Progenitor cell of endocrine pancreas (in vitro differentiated cells): ENCODE results near the gene IRGC. TPM values are rescaled to one million over a fixed set of nuclear protein-coding genes. Genes with fewer than 3 reads are reported as not detected.

ENCODE experiments used
- DNase-seq: peaks from one replicate; pipeline ENCODE4 v3.0.0; 2021; ENCODE audit warnings: low spot score; ENCODE audit not compliant: unreplicated experiment
- H3K27ac Mint-ChIP-seq: 2 replicates; pipeline ENCODE4 v1.8.0; 2021; ENCODE audit warnings: mild to moderate bottlenecking, moderate library complexity, mixed read lengths
- H3K27me3 Mint-ChIP-seq: 2 replicates; pipeline ENCODE4 v1.8.0; 2021; ENCODE audit warnings: mixed read lengths
- H3K36me3 Mint-ChIP-seq: 2 replicates; pipeline ENCODE4 v1.8.0; 2022; ENCODE audit warnings: mixed read lengths; ENCODE audit not compliant: insufficient read depth
- H3K4me1 Mint-ChIP-seq: 2 replicates; pipeline ENCODE4 v1.8.0; 2021; ENCODE audit warnings: low read depth, mixed read lengths
- H3K4me3 Mint-ChIP-seq: 2 replicates; pipeline ENCODE4 v1.8.0; 2021; ENCODE audit warnings: low read depth, mild to moderate bottlenecking, moderate library complexity, mixed read lengths
- H3K9me3 Mint-ChIP-seq: 2 replicates; pipeline ENCODE4 v1.8.0; 2021; ENCODE audit warnings: low read depth, mixed read lengths
- CTCF ChIP-seq: fragments of 200-600 bp; sonication (generic); IDR thresholded peaks from one replicate; pipeline ENCODE4 v1.5.0; 2021; ENCODE audit warnings: antibody characterized with exemption, mild to moderate bottlenecking; ENCODE audit not compliant: unreplicated experiment
- total RNA-seq: library from RNA; stranded (reverse); gene quantifications from 2 replicates; pipeline ENCODE4 v1.2.1, GENCODE V29; 2021

Gene IRGC
- total RNA-seq, 1 donor from 2014 or later, result not detected

GRCh38 chr19:43690890-43691289 is 25.0 kb upstream of the IRGC start:
- no peak overlapping the region for H3K4me3 Mint-ChIP-seq
- no peak overlapping the region for H3K27ac Mint-ChIP-seq
- H3K9me3 Mint-ChIP-seq, result peaks cover 9% of the 10 kb centered on the region
- DNase-seq, result no peak
- no peaks in the 10 kb centered on the region for H3K4me1 Mint-ChIP-seq
- no peak for TF ChIP-seq CTCF
- H3K36me3 Mint-ChIP-seq, result no peaks in the 10 kb centered on the region
- peaks cover 18% of the 10 kb centered on the region for H3K27me3 Mint-ChIP-seq

- Mint-ChIP-seq H3K36me3 (no peaks in the 10 kb centered on the region), H3K4me1 (no peaks in the 10 kb centered on the region), H3K27me3 (peaks cover 23% of the 10 kb centered on the region), H3K4me3 (no peak overlapping the region), H3K9me3 (peaks cover 9% of the 10 kb centered on the region), H3K27ac (no peak overlapping the region)
- TF ChIP-seq CTCF, result no peak
- DNase-seq, result no peak
Observed at GRCh38 chr19:43691755-43692154, 24.1 kb upstream of the IRGC start.

GRCh38 chr19:43692385-43692784 is 23.5 kb upstream of the IRGC start:
- no peak overlapping the region for H3K4me3 Mint-ChIP-seq
- H3K27me3 Mint-ChIP-seq, result peaks cover 29% of the 10 kb centered on the region

GRCh38 chr19:43692877-43693276 is 23.0 kb upstream of the IRGC start:
- Mint-ChIP-seq H3K9me3 (peaks cover 9% of the 10 kb centered on the region), H3K27me3 (peaks cover 34% of the 10 kb centered on the region), H3K27ac (no peak overlapping the region), H3K4me3 (no peak overlapping the region), H3K36me3 (no peaks in the 10 kb centered on the region), H3K4me1 (no peaks in the 10 kb centered on the region)
- DNase-seq, result no peak
- no peak for TF ChIP-seq CTCF

More at GRCh38 chr19:43692385-43692784, 23.5 kb upstream of the IRGC start:
- Mint-ChIP-seq H3K27ac (no peak overlapping the region), H3K9me3 (peaks cover 9% of the 10 kb centered on the region), H3K4me1 (no peaks in the 10 kb centered on the region), H3K36me3 (no peaks in the 10 kb centered on the region)
- no peak for TF ChIP-seq CTCF
- DNase-seq, result no peak

GRCh38 chr19:43694553-43694952 is 21.3 kb upstream of the IRGC start:
- Mint-ChIP-seq H3K4me3 (no peak overlapping the region), H3K4me1 (no peaks in the 10 kb centered on the region), H3K27me3 (peaks cover 45% of the 10 kb centered on the region), H3K36me3 (no peaks in the 10 kb centered on the region), H3K27ac (no peak overlapping the region), H3K9me3 (peaks cover 9% of the 10 kb centered on the region)
- DNase-seq, result no peak
- TF ChIP-seq CTCF, result no peak
